ENCODE measurements around the gene TXNRD2. TPM values are rescaled to one million over a fixed set of nuclear protein-coding genes. Genes with fewer than 3 reads are reported as not detected.

Gene TXNRD2
- total RNA-seq, 1 experiment from 2014 or later, result 39.9 TPM

DNA sequence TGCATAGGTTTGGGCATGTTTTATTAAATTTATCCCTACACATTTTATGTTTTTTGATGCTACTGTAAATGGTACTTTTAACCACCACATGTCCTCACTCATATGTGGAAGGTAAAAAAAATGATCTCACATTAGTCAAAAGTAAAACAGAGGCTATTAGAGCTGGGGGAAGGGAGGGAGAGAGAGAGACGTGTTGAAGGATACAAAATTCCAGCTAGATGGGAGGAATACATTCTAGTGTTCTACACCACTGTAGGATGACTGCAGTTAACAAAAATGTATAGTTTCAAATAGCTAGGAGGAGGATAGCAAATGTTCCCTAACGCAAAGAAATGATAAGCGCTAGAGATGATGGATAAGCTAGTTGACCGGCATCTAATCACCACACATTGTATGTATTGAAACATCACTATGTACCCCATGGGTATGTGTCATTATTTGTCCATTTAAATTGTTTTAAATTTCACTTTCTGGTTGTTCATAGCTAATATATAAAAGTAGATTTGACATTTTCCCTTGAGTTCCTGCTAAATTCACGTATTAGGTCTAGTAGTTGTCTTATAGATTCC, 77.0 kb downstream of the TXNRD2 start:
- TF ChIP-seq, protein P1, sequence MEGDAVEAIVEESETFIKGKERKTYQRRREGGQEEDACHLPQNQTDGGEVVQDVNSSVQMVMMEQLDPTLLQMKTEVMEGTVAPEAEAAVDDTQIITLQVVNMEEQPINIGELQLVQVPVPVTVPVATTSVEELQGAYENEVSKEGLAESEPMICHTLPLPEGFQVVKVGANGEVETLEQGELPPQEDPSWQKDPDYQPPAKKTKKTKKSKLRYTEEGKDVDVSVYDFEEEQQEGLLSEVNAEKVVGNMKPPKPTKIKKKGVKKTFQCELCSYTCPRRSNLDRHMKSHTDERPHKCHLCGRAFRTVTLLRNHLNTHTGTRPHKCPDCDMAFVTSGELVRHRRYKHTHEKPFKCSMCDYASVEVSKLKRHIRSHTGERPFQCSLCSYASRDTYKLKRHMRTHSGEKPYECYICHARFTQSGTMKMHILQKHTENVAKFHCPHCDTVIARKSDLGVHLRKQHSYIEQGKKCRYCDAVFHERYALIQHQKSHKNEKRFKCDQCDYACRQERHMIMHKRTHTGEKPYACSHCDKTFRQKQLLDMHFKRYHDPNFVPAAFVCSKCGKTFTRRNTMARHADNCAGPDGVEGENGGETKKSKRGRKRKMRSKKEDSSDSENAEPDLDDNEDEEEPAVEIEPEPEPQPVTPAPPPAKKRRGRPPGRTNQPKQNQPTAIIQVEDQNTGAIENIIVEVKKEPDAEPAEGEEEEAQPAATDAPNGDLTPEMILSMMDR (IDR thresholded peaks at IDR 0.05; ENCODE audit: unreplicated experiment), result no peak
- no TSS peak for BruUV-seq (replicated peaks)
- H3K27ac Mint-ChIP-seq (ENCODE audit: low read depth, unreplicated experiment), result no peak overlapping the region
- H3K4me3 Mint-ChIP-seq (ENCODE audit: unreplicated experiment), result no peak overlapping the region
- DNase-seq (ENCODE audit: unreplicated experiment), result no peak
- no peaks in the 10 kb centered on the region for H3K9me3 Mint-ChIP-seq (ENCODE audit: unreplicated experiment)
- H3K36me3 Mint-ChIP-seq (ENCODE audit: insufficient read depth, unreplicated experiment), result no peaks in the 10 kb centered on the region
- peaks cover 12% of the 10 kb centered on the region for H3K4me1 Mint-ChIP-seq (ENCODE audit: insufficient read depth, unreplicated experiment)
- intact Hi-C loops (cut with micrococcal nuclease), result no loop called here
- ChIA-PET POLR2A (interaction anchor here (0.6 to 4.7 kb wide), 2 partner anchors 10 to 82 kb away, joined by 3 to 32 read pairs; partner anchors contain the start of genes GNB1L and RTL10), CTCF (interaction anchor here (1.1 kb wide), 2 partner anchors 29 to 46 kb away, joined by 3 to 5 read pairs; no protein-coding TSS in a partner anchor)
- no peaks in the 10 kb centered on the region for H3K27me3 Mint-ChIP-seq (ENCODE audit: insufficient read depth, unreplicated experiment)

DNA sequence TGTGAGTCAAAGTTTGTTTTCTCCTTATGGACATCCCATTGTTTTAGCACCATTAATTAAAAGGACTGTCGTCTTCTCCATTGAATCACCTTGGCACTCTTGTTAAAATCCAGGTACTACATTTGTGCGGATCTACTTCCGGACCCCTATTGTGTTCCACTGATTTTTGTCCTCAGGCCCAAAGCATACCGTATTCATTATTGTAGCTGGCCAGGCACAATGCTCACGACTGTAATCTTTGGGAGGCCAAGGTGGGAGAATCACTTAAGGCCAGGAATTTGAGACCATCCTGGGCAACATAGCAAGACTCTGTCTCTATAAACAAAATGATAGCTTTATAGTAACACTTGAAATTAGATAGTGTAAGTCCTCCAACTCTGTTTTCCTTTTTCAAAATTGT, 78.0 kb downstream of the TXNRD2 start:
- intact Hi-C loops (cut with micrococcal nuclease), result no loop called here
- POLR2A ChIA-PET, result interaction anchor here (1.3 to 4.7 kb wide), 2 partner anchors 9 to 18 kb away, joined by 3 to 32 read pairs; partner anchors contain the start of genes GNB1L and RTL10
- no peaks in the 10 kb centered on the region for H3K27me3 Mint-ChIP-seq (ENCODE audit: insufficient read depth, unreplicated experiment)
- H3K4me1 Mint-ChIP-seq (ENCODE audit: insufficient read depth, unreplicated experiment), result peaks cover 9% of the 10 kb centered on the region
- no peaks in the 10 kb centered on the region for H3K9me3 Mint-ChIP-seq (ENCODE audit: unreplicated experiment)
- no peak for DNase-seq (ENCODE audit: unreplicated experiment)
- TF ChIP-seq, protein P1 (IDR thresholded peaks at IDR 0.05; ENCODE audit: unreplicated experiment), result no peak
- H3K27ac Mint-ChIP-seq (ENCODE audit: low read depth, unreplicated experiment), result no peak overlapping the region
- H3K4me3 Mint-ChIP-seq (ENCODE audit: unreplicated experiment), result no peak overlapping the region
- BruUV-seq (replicated peaks), result no TSS peak
- CTCF ChIA-PET, result no interaction called here
- H3K36me3 Mint-ChIP-seq (ENCODE audit: insufficient read depth, unreplicated experiment), result no peaks in the 10 kb centered on the region

DNA sequence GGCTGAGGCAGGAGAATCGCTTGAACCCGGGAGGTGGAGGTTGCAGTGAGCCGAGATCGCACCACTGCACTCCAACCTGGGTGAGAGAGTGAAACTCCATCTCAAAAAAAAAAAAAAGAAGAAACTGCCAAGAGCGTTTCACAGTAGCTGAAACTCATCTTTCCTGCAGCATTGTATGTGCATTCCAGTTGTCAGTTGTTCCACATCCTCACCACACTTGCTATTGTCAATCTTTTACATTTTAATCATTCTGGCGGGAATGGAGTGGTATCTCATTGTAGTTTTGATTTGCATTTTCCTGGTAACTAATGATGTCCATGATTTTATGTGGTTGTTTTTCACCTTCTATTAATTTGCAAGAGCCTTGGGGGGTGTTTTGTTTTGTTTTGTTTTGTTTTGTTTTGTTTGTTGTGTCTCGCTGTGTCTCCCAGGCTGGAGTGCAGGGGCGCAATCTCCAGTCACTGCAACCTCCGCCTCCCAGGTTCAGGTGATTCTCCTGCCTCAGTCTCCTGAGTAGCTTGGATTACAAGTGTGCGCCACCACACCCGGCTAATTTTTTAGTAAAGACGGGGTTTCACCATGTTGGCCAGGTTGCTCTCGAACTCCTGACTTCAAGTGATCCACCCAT, 78.9 kb downstream of the TXNRD2 start:
- Mint-ChIP-seq H3K9me3 (ENCODE audit: unreplicated experiment) (no peaks in the 10 kb centered on the region), H3K27me3 (ENCODE audit: insufficient read depth, unreplicated experiment) (no peaks in the 10 kb centered on the region), H3K36me3 (ENCODE audit: insufficient read depth, unreplicated experiment) (no peaks in the 10 kb centered on the region), H3K4me3 (ENCODE audit: unreplicated experiment) (no peak overlapping the region), H3K4me1 (ENCODE audit: insufficient read depth, unreplicated experiment) (peaks cover 5% of the 10 kb centered on the region), H3K27ac (ENCODE audit: low read depth, unreplicated experiment) (no peak overlapping the region)
- DNase-seq (ENCODE audit: unreplicated experiment), result no peak
- CTCF ChIA-PET, result no interaction called here
- POLR2A ChIA-PET, result interaction anchor here (0.8 to 4.7 kb wide), 4 partner anchors 8 to 106 kb away, joined by 3 to 32 read pairs (median 3); partner anchors contain the start of genes GNB1L and RTL10
- TF ChIP-seq, protein P1 (IDR thresholded peaks at IDR 0.05; ENCODE audit: unreplicated experiment), result no peak
- no TSS peak for BruUV-seq (replicated peaks)
- intact Hi-C loops (cut with micrococcal nuclease), result no loop called here

DNA sequence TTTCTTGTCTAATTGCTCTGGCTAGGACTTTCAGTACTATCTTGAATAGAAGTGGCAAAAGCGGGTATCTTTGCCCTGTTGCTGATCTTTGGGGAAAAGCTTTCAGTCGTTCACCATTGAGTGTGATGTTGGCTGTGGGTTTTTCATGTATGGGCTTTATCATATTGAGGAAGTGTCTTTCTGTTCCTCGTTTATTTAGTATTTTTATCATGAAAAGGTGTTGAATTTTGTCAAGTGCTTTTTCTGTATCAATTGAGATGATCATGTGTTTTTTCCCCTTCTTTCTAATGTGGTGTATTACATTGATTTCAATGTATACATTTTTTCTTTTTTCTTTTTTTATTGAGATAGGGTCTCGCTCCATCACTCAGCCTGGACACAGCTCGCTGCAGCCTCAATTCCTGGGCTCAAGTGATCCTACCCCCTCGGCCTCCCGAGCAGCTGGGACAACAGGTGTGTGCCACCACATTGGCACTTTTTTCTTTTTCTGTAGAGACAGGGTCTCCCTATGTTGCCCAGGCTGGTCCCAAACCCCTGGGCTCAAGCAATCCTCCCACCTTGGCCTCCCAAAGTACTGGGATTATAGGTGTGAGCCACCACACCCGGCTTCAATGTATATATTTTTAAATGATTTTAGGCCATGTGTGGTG, 81.6 kb downstream of the TXNRD2 start:
- BruUV-seq (replicated peaks), result no TSS peak
- CTCF ChIA-PET, result no interaction called here
- TF ChIP-seq, protein P1 (IDR thresholded peaks at IDR 0.05; ENCODE audit: unreplicated experiment), result no peak

More for the DNA sequence above, 81.6 kb downstream of the TXNRD2 start:
- Mint-ChIP-seq H3K36me3 (ENCODE audit: insufficient read depth, unreplicated experiment) (no peaks in the 10 kb centered on the region), H3K4me1 (ENCODE audit: insufficient read depth, unreplicated experiment) (no peaks in the 10 kb centered on the region), H3K27me3 (ENCODE audit: insufficient read depth, unreplicated experiment) (no peaks in the 10 kb centered on the region), H3K9me3 (ENCODE audit: unreplicated experiment) (no peaks in the 10 kb centered on the region), H3K4me3 (ENCODE audit: unreplicated experiment) (no peak overlapping the region), H3K27ac (ENCODE audit: low read depth, unreplicated experiment) (no peak overlapping the region)
- POLR2A ChIA-PET, result interaction anchor here (0.8 kb wide), 1 partner anchor 149 kb away, joined by 5 read pairs; no protein-coding TSS in a partner anchor
- intact Hi-C loops (cut with micrococcal nuclease), result no loop called here
- no peak for DNase-seq (ENCODE audit: unreplicated experiment)
